Bronchial epithelial cell (primary cell): ENCODE results near the gene EPHA8. TPM values are rescaled to one million over a fixed set of nuclear protein-coding genes. Genes with fewer than 3 reads are reported as not detected.

Experiments used
- DNase-seq: peaks from one replicate; pipeline ENCODE4 v3.0.0-alpha.2; 2010; ENCODE audit warnings: low read depth
- FAIRE-seq: peaks from 2 replicates; lab custom pipeline; 2011; peaks lifted over from hg19 to GRCh38; lab: Jason Lieb, UNC
- H3K27me3 ChIP-seq: 2 replicates; pipeline ENCODE4 v1.5.1; 2011; ENCODE audit warnings: low read length; ENCODE audit not compliant: control insufficient read depth, insufficient read depth
- H3K36me3 ChIP-seq: 2 replicates; pipeline ENCODE4 v1.5.1; 2011; ENCODE audit warnings: low read length; ENCODE audit not compliant: control insufficient read depth, insufficient read depth
- H3K4me3 ChIP-seq: 2 replicates; pipeline ENCODE4 v1.5.1; 2011; ENCODE audit warnings: mild to moderate bottlenecking, low read depth, low read length, control low read depth
- CTCF ChIP-seq: IDR thresholded peaks from 2 replicates; pipeline ENCODE4 v1.5.1; 2011; ENCODE audit warnings: mild to moderate bottlenecking, moderate library complexity, low read length, control low read depth, inconsistent platforms; ENCODE audit not compliant: insufficient read depth, severe bottlenecking
- total RNA-seq: library from RNA; depleted of rRNA; stranded (reverse); fragments of >200 nt; gene quantifications from 2 replicates; pipeline ENCODE4 v1.2.1, GENCODE V29; 2014

The EPHA8 gene
- total RNA-seq, 1 donor from 2014 or later: not detected

DNA sequence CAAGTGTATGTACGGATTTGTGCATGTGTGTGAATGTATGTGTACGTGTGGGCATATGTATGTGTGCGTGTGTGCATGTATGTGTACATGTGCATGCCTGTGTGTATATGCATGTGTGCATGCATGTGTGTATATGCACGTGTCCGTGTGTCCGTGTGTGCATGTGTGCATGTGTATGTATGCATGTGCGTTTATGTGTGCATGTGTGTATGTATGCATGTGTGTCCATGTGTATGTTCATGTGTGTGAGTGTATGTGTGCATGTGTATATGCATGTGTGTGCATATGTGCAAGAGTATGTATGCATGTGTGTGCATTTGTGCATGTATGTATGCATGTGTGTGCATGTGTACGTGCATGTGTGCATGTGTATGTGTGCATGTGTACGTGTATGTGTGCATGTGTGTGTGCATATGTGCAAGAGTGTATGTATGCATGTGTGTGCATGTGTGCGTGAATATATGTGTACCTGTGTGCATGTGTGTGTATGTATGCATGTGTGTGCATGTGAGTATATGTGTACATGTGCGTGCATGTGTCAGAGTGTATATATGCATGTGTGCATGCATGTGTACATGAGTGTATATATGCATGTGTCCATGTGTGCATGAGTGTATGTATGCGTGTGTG, 15.6 kb downstream of the EPHA8 start:
- Histone ChIP-seq H3K27me3 (peaks cover 4% of the 10 kb centered on the region), H3K36me3 (no peaks in the 10 kb centered on the region), H3K4me3 (no peak overlapping the region)
- DNase-seq (no peak), FAIRE-seq (peak; percentile 100)
- no peak for TF ChIP-seq CTCF

GRCh38 chr1:22579541-22580155, 16.4 kb downstream of the EPHA8 start:
- no peak for TF ChIP-seq CTCF
- H3K36me3 ChIP-seq: no peaks in the 10 kb centered on the region
- no peak overlapping the region for H3K4me3 ChIP-seq
- FAIRE-seq (no peak), DNase-seq (no peak)
- H3K27me3 ChIP-seq: peaks cover 4% of the 10 kb centered on the region

DNA sequence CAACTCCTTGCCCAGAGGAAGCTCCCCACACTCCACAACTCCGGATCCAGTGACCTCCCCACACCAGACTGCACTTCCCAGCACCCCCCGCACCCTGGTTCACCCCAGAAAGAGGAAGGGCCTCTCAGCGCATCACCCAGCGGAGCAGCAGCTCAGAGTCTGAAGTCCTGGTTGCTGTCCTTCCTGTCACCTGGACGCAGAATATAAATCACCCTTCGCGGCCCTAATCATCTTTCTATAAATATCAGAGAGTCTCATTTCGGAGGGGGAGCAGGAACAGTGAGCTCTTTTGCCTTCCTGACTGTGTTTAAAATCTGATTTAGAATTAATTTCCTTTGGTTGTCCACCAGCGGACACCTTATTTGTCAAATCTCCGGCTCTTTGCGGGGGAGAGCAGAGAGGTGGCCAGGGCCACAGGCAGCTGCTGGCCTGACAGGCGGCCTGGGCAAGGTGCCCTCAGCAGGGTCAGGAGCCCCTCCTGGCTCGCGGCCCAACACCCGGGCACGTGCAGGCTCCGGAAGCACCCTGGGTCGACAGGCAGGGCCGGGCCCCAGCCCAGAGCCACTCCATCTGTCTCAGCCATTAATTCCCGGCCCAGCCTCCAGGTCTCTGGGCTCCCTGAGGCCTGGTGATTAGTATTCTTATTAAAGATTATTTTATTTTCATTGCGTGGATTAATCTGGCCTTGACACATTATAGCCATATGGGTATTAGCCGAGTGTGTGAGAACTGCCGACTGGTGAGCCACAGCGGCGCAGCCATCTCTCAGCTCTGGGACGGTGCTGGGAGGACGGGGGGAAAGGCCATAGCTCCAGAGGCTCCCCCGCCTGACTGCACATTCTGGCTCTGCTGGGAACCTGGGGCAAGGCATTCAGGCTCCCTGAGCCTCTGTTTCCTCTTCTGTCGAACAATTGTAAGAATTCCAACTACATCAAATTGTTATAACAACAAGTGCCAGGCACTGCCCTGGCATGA, 19.7 kb downstream of the EPHA8 start:
- DNase-seq (no peak), FAIRE-seq (no peak)
- no peak overlapping the region for H3K4me3 ChIP-seq
- H3K36me3 ChIP-seq: no peaks in the 10 kb centered on the region
- H3K27me3 ChIP-seq: no peaks in the 10 kb centered on the region
- TF ChIP-seq CTCF: no peak

DNA sequence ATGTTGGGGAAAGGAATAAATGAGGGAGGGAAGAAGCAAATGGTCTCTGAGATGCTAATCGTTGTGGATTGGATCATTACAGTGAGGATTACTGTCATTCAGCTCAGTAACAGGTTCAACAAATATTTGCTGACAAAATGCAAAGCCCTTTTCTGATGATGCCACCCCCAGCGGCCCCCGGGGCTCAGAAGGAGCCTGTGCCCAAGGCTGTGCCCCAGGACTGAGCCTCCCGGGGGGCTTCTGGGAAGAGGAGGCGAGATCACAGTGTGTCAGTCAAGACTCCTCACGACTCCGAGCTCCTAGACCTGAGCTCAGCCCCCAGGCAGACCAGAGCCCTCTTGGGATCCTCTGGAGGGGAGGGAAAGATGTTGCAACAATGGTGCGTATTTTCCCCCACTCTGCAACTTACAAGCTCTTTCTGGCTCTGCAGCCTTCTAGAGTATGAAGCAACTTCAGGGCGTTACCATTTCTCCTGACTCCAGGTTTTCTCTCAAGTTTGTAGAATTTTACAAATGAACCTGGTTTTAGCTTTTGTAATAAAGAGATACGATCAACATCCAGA, 20.8 kb downstream of the EPHA8 start:
- Histone ChIP-seq H3K27me3 (no peaks in the 10 kb centered on the region), H3K4me3 (no peak overlapping the region), H3K36me3 (no peaks in the 10 kb centered on the region)
- TF ChIP-seq CTCF: no peak
- no peak for FAIRE-seq
- no peak for DNase-seq

DNA sequence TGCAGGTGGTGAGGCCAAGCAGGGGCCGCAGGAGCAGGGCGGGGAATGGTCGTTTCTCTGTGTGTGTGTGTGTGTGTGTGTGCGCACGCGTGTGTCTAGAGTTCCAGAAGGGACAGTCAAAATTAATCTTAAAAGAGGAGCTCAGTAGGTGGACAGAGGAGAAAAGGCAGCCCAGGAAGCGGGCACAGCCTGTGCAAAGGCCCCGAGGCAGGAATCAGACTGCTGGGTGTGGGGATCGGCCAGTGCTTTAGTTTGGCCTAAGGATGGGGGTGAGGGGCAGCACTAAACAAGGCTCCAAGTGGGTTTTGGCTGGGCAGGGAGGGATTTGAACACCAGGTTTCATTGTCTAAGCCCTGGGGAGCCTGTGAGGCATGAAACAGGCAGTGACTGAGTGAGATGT, 21.7 kb downstream of the EPHA8 start:
- no peaks in the 10 kb centered on the region for H3K27me3 ChIP-seq
- DNase-seq (no peak), FAIRE-seq (no peak)
- no peaks in the 10 kb centered on the region for H3K36me3 ChIP-seq
- no peak for TF ChIP-seq CTCF
- H3K4me3 ChIP-seq: no peak overlapping the region
